A549 treated with AZD9567 at 1 μM for 4 hours (cell line): ENCODE results near the gene ZBTB37. TPM values are rescaled to one million over a fixed set of nuclear protein-coding genes. Genes with fewer than 3 reads are reported as not detected.

ENCODE experiments used
- total RNA-seq: library from RNA; stranded (reverse); fragments of 200-300 nt; extraction: Qiagen RNA extraction; gene quantifications from 5 replicates; pipeline ENCODE4 v1.2.3, GENCODE V29; 2022; ENCODE audit not compliant: insufficient read depth

Gene ZBTB37
- total RNA-seq: 0.70 to 1.6 TPM (median 1.5 TPM) in 5 replicates

GRCh38 chr1:173868266-173869020 is at the start of gene ZBTB37:
Gene ZBTB37 (plus strand): TSS chr1:173868380. CDS start chr1:173870226, 1,846 bp downstream.

GRCh38 chr1:173824315-173825081 is 43.7 kb upstream of the ZBTB37 start, which contains the start of the genes CENPL and DARS2:
Gene CENPL (minus strand): TSS chr1:173824883. CDS start chr1:173811299, 13,584 bp downstream.
Gene DARS2 (plus strand): TSS chr1:173824673. CDS start chr1:173825230, 557 bp downstream.

GRCh38 chr1:173867753-173868265 is 371 bp upstream of the ZBTB37 start, which contains the start of gene GAS5:
Gene GAS5 (minus strand): TSS chr1:173867989.

GRCh38 chr1:173917149-173917548 is 49.0 kb downstream of the ZBTB37 start, which contains the start of gene SERPINC1:
Gene SERPINC1 (minus strand): TSS chr1:173917327. CDS start chr1:173917259, 68 bp downstream.

Other genes starting within 250 kb of the ZBTB37 start
- not detected in 5 replicates for gene TEX50, start 233.0 kb upstream of the ZBTB37 start, total RNA-seq
- 0.11 to 0.16 TPM (median 0.12 TPM) in 4 of 5 replicates, not detected in the other for gene ANKRD45, start 198.5 kb upstream of the ZBTB37 start, total RNA-seq
- gene KLHL20, start 153.4 kb upstream of the ZBTB37 start, total RNA-seq: 11.7 to 21.0 TPM (median 14.3 TPM) in 5 replicates
- 36.9 to 41.1 TPM (median 39.7 TPM) in 5 replicates for gene DARS2, start 43.7 kb upstream of the ZBTB37 start, total RNA-seq
- 11.8 to 16.4 TPM (median 13.7 TPM) in 5 replicates for gene CENPL, start 43.5 kb upstream of the ZBTB37 start, total RNA-seq
- 318 to 427 TPM (median 328 TPM) in 5 replicates for gene GAS5, start 391 bp upstream of the ZBTB37 start, total RNA-seq
- gene SERPINC1, start 48.9 kb downstream of the ZBTB37 start, total RNA-seq: 0.08 to 0.16 TPM (median 0.09 TPM) in 4 of 5 replicates, not detected in the other
- 5.6 to 8.2 TPM (median 6.7 TPM) in 5 replicates for gene RC3H1, start 154.0 kb downstream of the ZBTB37 start, total RNA-seq